ENCODE measurements around the gene ARMC2.
"Not testable (repeated sequence)": the region's sequence is repeated elsewhere in the genome, so short reads cannot be mapped to it uniquely, and the experiment has no call there.

The ARMC2 gene

GRCh38 chr6:108836061-108836460 lies 12.2 kb upstream of the ARMC2 start:
- no peak for DNase-seq

- no peak for DNase-seq
Measured at GRCh38 chr6:108837236-108837971, 10.8 kb upstream of the ARMC2 start.

- DNase-seq = no peak
Measured at GRCh38 chr6:108838101-108838717, 10.0 kb upstream of the ARMC2 start.

GRCh38 chr6:108839083-108839642 lies 9.1 kb upstream of the ARMC2 start:
- DNase-seq = no peak

GRCh38 chr6:108840919-108841318 lies 7.3 kb upstream of the ARMC2 start:
- DNase-seq = no peak

- no peak for DNase-seq
Measured at GRCh38 chr6:108841377-108841855, 6.8 kb upstream of the ARMC2 start.

GRCh38 chr6:108844135-108844534 lies 4.1 kb upstream of the ARMC2 start:
- no peak for DNase-seq

GRCh38 chr6:108845145-108845544 lies 3.1 kb upstream of the ARMC2 start:
- no peak for DNase-seq

- DNase-seq = no peak
Measured at GRCh38 chr6:108846101-108846500, 2.1 kb upstream of the ARMC2 start.

- no peak for DNase-seq
Measured at GRCh38 chr6:108846628-108847027, 1.6 kb upstream of the ARMC2 start.

- DNase-seq = peak; percentile 52
Measured at GRCh38 chr6:108847738-108848115, 495 bp upstream of the ARMC2 start.

- no peak for DNase-seq
Measured at GRCh38 chr6:108850669-108851465, 2.6 kb downstream of the ARMC2 start.

GRCh38 chr6:108851756-108852155 lies 3.5 kb downstream of the ARMC2 start:
- no peak for DNase-seq

GRCh38 chr6:108853077-108853476 lies 4.9 kb downstream of the ARMC2 start:
- DNase-seq = no peak

- no peak for DNase-seq
Measured at GRCh38 chr6:108862479-108863191, 14.4 kb downstream of the ARMC2 start.

- DNase-seq = not testable (repeated sequence)
Measured at GRCh38 chr6:108865751-108866286, 17.6 kb downstream of the ARMC2 start.

GRCh38 chr6:108866798-108867197 lies 18.6 kb downstream of the ARMC2 start:
- no peak for DNase-seq

GRCh38 chr6:108868647-108869046 lies 20.4 kb downstream of the ARMC2 start:
- no peak for DNase-seq

GRCh38 chr6:108869876-108870275 lies 21.7 kb downstream of the ARMC2 start:
- no peak for DNase-seq

GRCh38 chr6:108870357-108870756 lies 22.1 kb downstream of the ARMC2 start:
- DNase-seq = no peak

GRCh38 chr6:108872141-108872557 lies 23.9 kb downstream of the ARMC2 start:
- no peak for DNase-seq

- peak; percentile 49 for DNase-seq
Measured at GRCh38 chr6:108872575-108872974, 24.4 kb downstream of the ARMC2 start.

Data from NCI-H1092 treated with DMSO at 0.1 percent for 48 hours (cell line).